SK-N-SH (cell line): ENCODE results near the gene NAA10. TPM values are rescaled to one million over a fixed set of nuclear protein-coding genes. Genes with fewer than 3 reads are reported as not detected.

Experiments used
- CTCF ChIA-PET: fragments of 300-600, 350-600 bp; formaldehyde crosslinking; extraction: SDS; loops from one replicate; lab custom pipeline; 2021; lab: Yijun Ruan, JAX
- POLR2A ChIA-PET: fragments of 350-600 bp; sonication (Branson Sonifier 250); formaldehyde crosslinking; extraction: SDS; loops from one replicate; lab custom pipeline; 2020; ENCODE audit warnings: antibody characterized with exemption, inconsistent platforms; lab: Yijun Ruan, JAX
- DNase-seq: peaks from one replicate; pipeline ENCODE4 v3.0.0; 2012
- H2AFZ ChIP-seq: fragments of 200-600 bp; sonication (generic); 2 replicates; pipeline ENCODE4 v1.8.1; 2016; ENCODE audit warnings: antibody characterized with exemption, mild to moderate bottlenecking, low read depth
- H3F3A ChIP-seq: fragments of 200-600 bp; sonication (generic); replicated peaks from 2 replicates; pipeline ENCODE3; 2016; ENCODE audit warnings: antibody characterized with exemption, mild to moderate bottlenecking; ENCODE audit not compliant: insufficient read depth
- H3K27ac ChIP-seq, 2 experiments: fragments of 200-500 bp in 1 of 2; fragments of 200-600 bp in 1 of 2; sonication (Bioruptor generic) in 1 of 2; sonication (generic), shearing (Covaris generic) in 1 of 2; 2 replicates each; pipeline versions ENCODE4 v1.5.1 to v1.6.1; 2014 to 2016; ENCODE audit warnings: low read depth in 2 of 2, inconsistent platforms in 1 of 2, low read length in 1 of 2, mild to moderate bottlenecking in 1 of 2, mixed read lengths in 1 of 2
- H3K27me3 ChIP-seq: fragments of 200-600 bp; sonication (generic), shearing (Covaris generic); 2 replicates; pipeline ENCODE4 v1.6.1; 2016; ENCODE audit warnings: mixed run types; ENCODE audit not compliant: insufficient read depth
- H3K36me3 ChIP-seq, 2 experiments: fragments of 200-500 bp in 1 of 2; fragments of 200-600 bp in 1 of 2; sonication (Bioruptor generic) in 1 of 2; sonication (generic) in 1 of 2; replicated peaks in 1 of 2; 2 replicates each; pipeline versions ENCODE3 to v1.5.1; 2014 to 2016; ENCODE audit warnings: low read length in 1 of 2, mild to moderate bottlenecking in 1 of 2; ENCODE audit not compliant: insufficient read depth in 2 of 2, control insufficient read depth in 1 of 2
- H3K4me1 ChIP-seq, 2 experiments: fragments of 200-500 bp in 1 of 2; fragments of 200-600 bp in 1 of 2; sonication (Bioruptor generic) in 1 of 2; sonication (generic), shearing (Covaris generic) in 1 of 2; 2 replicates each; pipeline versions ENCODE4 v1.5.1 to v1.6.1; 2014 to 2016; ENCODE audit warnings: low read depth in 1 of 2, low read length in 1 of 2, mixed run types in 1 of 2; ENCODE audit not compliant: insufficient read depth in 2 of 2, control insufficient read depth in 1 of 2
- H3K4me2 ChIP-seq: fragments of 200-600 bp; sonication (generic), shearing (Covaris generic); 2 replicates; pipeline ENCODE4 v1.6.1; 2017; ENCODE audit warnings: mixed run types
- H3K4me3 ChIP-seq, 2 experiments: fragments of 200-500 bp in 1 of 2; fragments of 200-600 bp in 1 of 2; sonication (Bioruptor generic) in 1 of 2; sonication (generic), shearing (Covaris generic) in 1 of 2; 2 replicates each; pipeline versions ENCODE4 v1.5.1 to v1.8.1; 2014 to 2016; ENCODE audit warnings: low read depth in 2 of 2, inconsistent platforms in 1 of 2, low read length in 1 of 2, mild to moderate bottlenecking in 1 of 2, mixed read lengths in 1 of 2, moderate library complexity in 1 of 2
- H3K79me2 ChIP-seq: fragments of 200-600 bp; sonication (generic); 2 replicates; pipeline ENCODE4 v1.8.1; 2017; ENCODE audit warnings: mild to moderate bottlenecking; ENCODE audit not compliant: insufficient read depth
- H3K9ac ChIP-seq: fragments of 200-600 bp; sonication (generic); 2 replicates; pipeline ENCODE4 v1.6.1; 2017; ENCODE audit warnings: mixed run types
- H3K9me2 ChIP-seq: fragments of 200-600 bp; sonication (generic); 2 replicates; pipeline ENCODE4 v1.6.1; 2017; ENCODE audit warnings: mixed run types
- H3K9me3 ChIP-seq: fragments of 200-600 bp; sonication (generic); 2 replicates; pipeline ENCODE4 v1.6.1; 2017; ENCODE audit warnings: mixed run types, mild to moderate bottlenecking, moderate library complexity
- H4K20me1 ChIP-seq: fragments of 200-600 bp; sonication (generic); 2 replicates; pipeline ENCODE4 v1.6.1; 2017; ENCODE audit warnings: mild to moderate bottlenecking, mixed run types; ENCODE audit not compliant: insufficient read depth
- CHD2 ChIP-seq: fragments of 150-350 bp; IDR thresholded peaks from 2 replicates; pipeline ENCODE4 v1.6.1; 2018; ENCODE audit warnings: low read length; ENCODE audit not compliant: partially characterized antibody
- ELF1 ChIP-seq: IDR thresholded peaks from 2 replicates; pipeline ENCODE4 v1.4.0; 2012
- EP300 ChIP-seq, 2 experiments: IDR thresholded peaks; 2 replicates each; pipeline versions ENCODE4 v1.4.0 to v1.6.1; 2012; ENCODE audit warnings: borderline replicate concordance in 1 of 2, low read depth in 1 of 2, low read length in 1 of 2
- EZH2phosphoT487 ChIP-seq: fragments of 200-600 bp; sonication (generic); IDR thresholded peaks from 2 replicates; pipeline ENCODE4 v1.6.1; 2017; ENCODE audit warnings: low read depth, mixed run types, mild to moderate bottlenecking, antibody characterized with exemption, moderate library complexity, borderline replicate concordance
- FOSL2 ChIP-seq: IDR thresholded peaks from 2 replicates; pipeline ENCODE4 v1.4.0; 2012; ENCODE audit warnings: low read depth, mild to moderate bottlenecking, moderate library complexity, borderline replicate concordance
- FOXM1 ChIP-seq: IDR thresholded peaks from 2 replicates; pipeline ENCODE4 v1.4.0; 2012; ENCODE audit warnings: low read depth, mild to moderate bottlenecking
- GABPA ChIP-seq: IDR thresholded peaks from 2 replicates; pipeline ENCODE4 v1.4.0; 2012; ENCODE audit warnings: low read depth, mild to moderate bottlenecking
- GATA2 ChIP-seq: sonication (generic); formaldehyde crosslinking; IDR thresholded peaks from 2 replicates; pipeline ENCODE4 v1.5.0; 2020; ENCODE audit warnings: mild to moderate bottlenecking, missing genetic modification reagents
- NFIC ChIP-seq: IDR thresholded peaks from 2 replicates; pipeline ENCODE4 v1.4.0; 2012; ENCODE audit warnings: borderline replicate concordance
- RAD21 ChIP-seq: IDR thresholded peaks from 2 replicates; pipeline ENCODE4 v1.6.1; 2012; ENCODE audit warnings: mild to moderate bottlenecking, low read length
- RFX5 ChIP-seq: IDR thresholded peaks from 2 replicates; pipeline ENCODE4 v1.6.1; 2012; ENCODE audit warnings: mild to moderate bottlenecking, improper control_type of control experiment, low read length
- SIN3A ChIP-seq: IDR thresholded peaks from 2 replicates; pipeline ENCODE4 v1.6.1; 2012; ENCODE audit warnings: low read depth, mild to moderate bottlenecking, low read length, moderate library complexity, borderline replicate concordance
- YY1 ChIP-seq: IDR thresholded peaks from 2 replicates; pipeline ENCODE4 v1.4.0; 2012; ENCODE audit warnings: low read depth, mild to moderate bottlenecking
- WGBS: methylation state at CpG from one replicate; pipeline ENCODE4 v1.1.6; 2017; ENCODE audit warnings: low lambda C conversion rate; 5-methylcytosine and 5-hydroxymethylcytosine counted together
- polyA plus RNA-seq, 3 experiments: library from polyadenylated mRNA; depleted of rRNA; stranded (reverse); fragments of >200 nt; gene quantifications; 2 replicates each; pipeline ENCODE4 v1.2.3, GENCODE V29; 2012
- TF ChIP-seq, protein P1 (sequence below): IDR thresholded peaks from 2 replicates; pipeline ENCODE4; 2012
- TF ChIP-seq, protein P2 (sequence below): IDR thresholded peaks from 2 replicates; pipeline ENCODE4 v1.4.0; 2012; ENCODE audit warnings: low read depth, borderline replicate concordance
- TF ChIP-seq, protein P3 (sequence below): IDR thresholded peaks from 2 replicates; pipeline ENCODE4 v1.4.0; 2012; ENCODE audit warnings: low read depth

The NAA10 gene
- polyA plus RNA-seq, 1 of the 3 experiments (the other 2 are of a cell fraction) = 229 TPM

DNA sequence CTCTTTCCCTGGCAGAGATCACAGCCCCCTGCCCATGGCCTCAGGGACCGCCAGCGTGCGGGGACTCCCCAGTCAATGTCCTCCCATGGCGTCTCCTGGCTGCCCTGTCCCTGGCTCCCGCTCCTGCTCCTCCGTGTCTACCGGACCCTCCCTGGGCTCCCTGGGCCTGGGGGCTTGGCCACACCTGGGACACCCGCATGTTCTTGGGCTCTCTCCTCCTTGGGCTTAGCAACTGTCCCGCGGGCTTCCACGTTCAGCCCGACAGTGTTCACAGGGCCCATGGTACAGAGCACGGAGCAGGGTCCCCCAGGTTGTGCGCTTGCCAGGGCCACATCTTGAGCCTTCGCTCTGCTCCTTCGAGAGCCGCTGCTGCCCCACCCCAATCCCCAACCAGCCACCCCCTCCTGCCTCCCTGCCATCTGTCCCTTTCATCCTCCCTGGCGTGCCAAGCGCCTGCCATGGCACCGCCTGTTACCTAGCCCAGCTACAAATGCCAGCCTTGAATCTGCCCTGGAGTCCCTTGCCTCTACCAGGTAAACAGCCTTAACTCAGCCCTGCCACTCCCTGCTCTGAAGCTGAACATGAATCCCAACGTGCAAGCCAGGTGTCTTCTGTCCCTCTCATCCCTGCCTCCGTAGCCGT, 26.5 kb downstream of the NAA10 start:
- Histone ChIP-seq H3K9me3 (no peaks in the 10 kb centered on the region), H3K79me2 (no peaks in the 10 kb centered on the region), H3K36me3 (no peaks in the 10 kb centered on the region), H3K9me2 (no peaks in the 10 kb centered on the region), H3K9ac (no peak overlapping the region), H3F3A (no peaks in the 10 kb centered on the region), H4K20me1 (no peaks in the 10 kb centered on the region; the same call in 1 of the 2 replicates), H3K4me1 (peaks cover 0 to 13% of the 10 kb centered on the region in 2 experiments; a peak in 1 of 4 replicates), H3K27me3 (peaks cover 60% of the 10 kb centered on the region), H3K4me2 (no peak overlapping the region), H3K27ac (no peak overlapping the region), H3K4me3 (no peak overlapping the region), H2AFZ (no peak overlapping the region)
- 31% methylated on average over 16 of the region's 23 CpGs for WGBS
- CTCF ChIA-PET = interaction anchor here (1.0 to 9.3 kb wide), 2 partner anchors 15 to 24 kb away, joined by 3 to 130 read pairs; partner anchors contain the start of gene ARHGAP4
- DNase-seq = no peak
- no peak for TF ChIP-seq GABPA
- no peak for TF ChIP-seq SIN3A
- no peak for TF ChIP-seq YY1
- no peak for TF ChIP-seq GATA2
- TF ChIP-seq NFIC = no peak
- TF ChIP-seq FOSL2 = no peak
- no peak for TF ChIP-seq CHD2
- TF ChIP-seq, protein P1, sequence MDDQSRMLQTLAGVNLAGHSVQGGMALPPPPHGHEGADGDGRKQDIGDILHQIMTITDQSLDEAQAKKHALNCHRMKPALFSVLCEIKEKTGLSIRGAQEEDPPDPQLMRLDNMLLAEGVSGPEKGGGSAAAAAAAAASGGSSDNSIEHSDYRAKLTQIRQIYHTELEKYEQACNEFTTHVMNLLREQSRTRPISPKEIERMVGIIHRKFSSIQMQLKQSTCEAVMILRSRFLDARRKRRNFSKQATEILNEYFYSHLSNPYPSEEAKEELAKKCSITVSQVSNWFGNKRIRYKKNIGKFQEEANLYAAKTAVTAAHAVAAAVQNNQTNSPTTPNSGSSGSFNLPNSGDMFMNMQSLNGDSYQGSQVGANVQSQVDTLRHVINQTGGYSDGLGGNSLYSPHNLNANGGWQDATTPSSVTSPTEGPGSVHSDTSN = no peak
- no peak for TF ChIP-seq RFX5
- no peak for TF ChIP-seq RAD21
- POLR2A ChIA-PET = interaction anchor here (0.8 to 1.8 kb wide), 3 partner anchors 14 to 34 kb away, joined by 3 to 5 read pairs (median 3); no protein-coding TSS in a partner anchor

DNA sequence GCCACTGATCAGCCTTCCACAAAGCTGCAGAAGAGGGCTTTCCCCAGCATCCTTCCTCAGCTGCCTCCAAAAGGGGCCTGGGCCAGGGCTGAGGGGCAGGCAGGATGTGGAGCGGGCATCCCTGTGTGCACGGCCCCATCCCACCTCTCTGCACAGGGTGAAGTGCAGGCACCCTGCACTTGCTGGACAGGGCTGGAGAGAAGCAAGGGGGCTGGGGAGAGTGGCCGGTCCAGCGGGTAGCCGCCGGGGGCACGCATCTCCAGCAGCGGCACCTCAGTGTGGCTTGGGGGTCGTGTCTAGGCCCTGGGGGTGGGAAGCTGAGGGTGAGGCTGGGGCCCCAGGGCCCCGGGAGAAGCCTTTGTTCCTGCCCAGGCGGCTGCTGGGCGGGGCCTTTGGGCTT, 27.4 kb downstream of the NAA10 start:
- H3K36me3 ChIP-seq = no peaks in the 10 kb centered on the region
- H3K4me2 ChIP-seq = no peak overlapping the region
- CTCF ChIA-PET = interaction anchor here (0.7 to 9.3 kb wide), 5 partner anchors 12 to 46 kb away, joined by 3 to 130 read pairs (median 3); partner anchors contain the start of gene ARHGAP4
- H3K4me1 ChIP-seq = peaks cover 0 to 22% of the 10 kb centered on the region in 2 experiments; a peak in 1 of 4 replicates
- no peak overlapping the region for H2AFZ ChIP-seq
- no peak for DNase-seq
- H3F3A ChIP-seq = no peaks in the 10 kb centered on the region
- no peak overlapping the region for H3K9ac ChIP-seq
- H3K9me3 ChIP-seq = no peaks in the 10 kb centered on the region
- TF ChIP-seq, protein P2, sequence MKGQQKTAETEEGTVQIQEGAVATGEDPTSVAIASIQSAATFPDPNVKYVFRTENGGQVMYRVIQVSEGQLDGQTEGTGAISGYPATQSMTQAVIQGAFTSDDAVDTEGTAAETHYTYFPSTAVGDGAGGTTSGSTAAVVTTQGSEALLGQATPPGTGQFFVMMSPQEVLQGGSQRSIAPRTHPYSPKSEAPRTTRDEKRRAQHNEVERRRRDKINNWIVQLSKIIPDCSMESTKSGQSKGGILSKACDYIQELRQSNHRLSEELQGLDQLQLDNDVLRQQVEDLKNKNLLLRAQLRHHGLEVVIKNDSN = no peak
- no peak for TF ChIP-seq NFIC
- no peak for TF ChIP-seq RFX5
- TF ChIP-seq ELF1 = no peak
- TF ChIP-seq GABPA = no peak
- TF ChIP-seq, protein P3, sequence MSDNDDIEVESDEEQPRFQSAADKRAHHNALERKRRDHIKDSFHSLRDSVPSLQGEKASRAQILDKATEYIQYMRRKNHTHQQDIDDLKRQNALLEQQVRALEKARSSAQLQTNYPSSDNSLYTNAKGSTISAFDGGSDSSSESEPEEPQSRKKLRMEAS = no peak
- no peak for TF ChIP-seq EZH2phosphoT487
- no peak for TF ChIP-seq FOXM1
- TF ChIP-seq GATA2 = no peak
- no peak for TF ChIP-seq YY1
- TF ChIP-seq SIN3A = no peak
- TF ChIP-seq EP300 (IDR thresholded peaks at IDR 0.05; ENCODE audit: borderline replicate concordance in 1 of 2, low read depth in 1 of 2, low read length in 1 of 2) = no peak
- TF ChIP-seq, all 33 proteins: peak for 0
- Histone ChIP-seq H3K27ac (no peak overlapping the region), H3K9me2 (no peaks in the 10 kb centered on the region), H3K79me2 (no peaks in the 10 kb centered on the region), H4K20me1 (no peaks in the 10 kb centered on the region; the same call in 1 of the 2 replicates), H3K27me3 (peaks cover 56% of the 10 kb centered on the region), H3K4me3 (no peak overlapping the region)
- POLR2A ChIA-PET = interaction anchor here (0.9 to 1.8 kb wide), 2 partner anchors 15 to 34 kb away, joined by 3 to 5 read pairs; no protein-coding TSS in a partner anchor
- WGBS = 66% methylated on average over 8 of the region's 12 CpGs
